Subcutaneous adipose tissue (tissue), 4 donors: Measurements from ENCODE around the gene DNM3. TPM values are rescaled to one million over a fixed set of nuclear protein-coding genes. Genes with fewer than 3 reads are reported as not detected.

Experiments used
- total RNA-seq, 4 donors: library from RNA; depleted of rRNA; stranded (reverse); fragments of >200 nt; gene quantifications; one replicate each; pipeline ENCODE4 v1.1.0, GENCODE V29; 2016
- TF ChIP-seq, protein P1 (sequence below): fragments of 450-650 bp; IDR thresholded peaks from one replicate; pipeline ENCODE4 v1.5.1; 2016; ENCODE audit warnings: low read depth, mild to moderate bottlenecking, control low read depth, antibody characterized with exemption, moderate library complexity

DNM3 gene
- total RNA-seq, 4 donors from 2014 or later: 4.1 to 8.8 (median 7.6) TPM

DNA sequence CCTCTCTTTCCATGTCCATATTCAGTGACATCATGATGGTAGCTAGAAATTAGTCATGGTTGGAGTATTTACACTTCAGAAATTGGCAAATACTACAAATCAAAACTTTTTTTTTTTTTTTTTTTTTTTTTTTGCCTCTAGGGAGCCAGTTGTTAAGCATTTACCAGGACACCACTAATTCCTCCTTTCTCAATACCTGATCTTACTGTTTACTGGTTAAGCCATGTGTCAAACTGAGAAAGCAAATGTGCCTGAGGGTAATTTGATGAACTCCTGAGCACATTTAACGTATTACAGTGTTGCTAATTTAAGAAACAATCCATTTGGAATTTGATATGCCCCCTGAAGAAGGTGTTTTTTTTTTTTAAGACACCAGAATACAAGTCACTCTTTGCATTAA, 94.4 kb downstream of the DNM3 start:
- TF ChIP-seq, protein P1, sequence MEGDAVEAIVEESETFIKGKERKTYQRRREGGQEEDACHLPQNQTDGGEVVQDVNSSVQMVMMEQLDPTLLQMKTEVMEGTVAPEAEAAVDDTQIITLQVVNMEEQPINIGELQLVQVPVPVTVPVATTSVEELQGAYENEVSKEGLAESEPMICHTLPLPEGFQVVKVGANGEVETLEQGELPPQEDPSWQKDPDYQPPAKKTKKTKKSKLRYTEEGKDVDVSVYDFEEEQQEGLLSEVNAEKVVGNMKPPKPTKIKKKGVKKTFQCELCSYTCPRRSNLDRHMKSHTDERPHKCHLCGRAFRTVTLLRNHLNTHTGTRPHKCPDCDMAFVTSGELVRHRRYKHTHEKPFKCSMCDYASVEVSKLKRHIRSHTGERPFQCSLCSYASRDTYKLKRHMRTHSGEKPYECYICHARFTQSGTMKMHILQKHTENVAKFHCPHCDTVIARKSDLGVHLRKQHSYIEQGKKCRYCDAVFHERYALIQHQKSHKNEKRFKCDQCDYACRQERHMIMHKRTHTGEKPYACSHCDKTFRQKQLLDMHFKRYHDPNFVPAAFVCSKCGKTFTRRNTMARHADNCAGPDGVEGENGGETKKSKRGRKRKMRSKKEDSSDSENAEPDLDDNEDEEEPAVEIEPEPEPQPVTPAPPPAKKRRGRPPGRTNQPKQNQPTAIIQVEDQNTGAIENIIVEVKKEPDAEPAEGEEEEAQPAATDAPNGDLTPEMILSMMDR: no peak

DNA sequence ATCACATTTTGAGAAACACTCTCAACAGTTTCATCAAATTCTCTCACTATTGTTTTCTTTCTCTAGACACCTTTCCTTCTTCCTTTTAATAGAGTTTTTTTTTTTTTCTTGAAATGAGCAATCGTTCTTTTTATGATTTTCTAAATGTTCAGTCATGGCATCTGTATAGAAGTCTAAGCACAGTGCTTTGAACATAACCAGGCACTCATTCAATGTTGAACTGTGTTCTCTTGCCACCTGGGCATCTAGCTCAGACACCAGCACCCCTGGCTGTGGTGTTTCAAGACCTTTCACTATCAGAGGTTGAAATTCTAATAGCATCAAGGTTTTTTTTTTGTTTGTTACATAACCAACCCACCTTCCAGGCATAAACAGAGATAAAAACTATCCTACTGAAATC, 96.6 kb downstream of the DNM3 start:
- TF ChIP-seq, protein P1: no peak

DNA sequence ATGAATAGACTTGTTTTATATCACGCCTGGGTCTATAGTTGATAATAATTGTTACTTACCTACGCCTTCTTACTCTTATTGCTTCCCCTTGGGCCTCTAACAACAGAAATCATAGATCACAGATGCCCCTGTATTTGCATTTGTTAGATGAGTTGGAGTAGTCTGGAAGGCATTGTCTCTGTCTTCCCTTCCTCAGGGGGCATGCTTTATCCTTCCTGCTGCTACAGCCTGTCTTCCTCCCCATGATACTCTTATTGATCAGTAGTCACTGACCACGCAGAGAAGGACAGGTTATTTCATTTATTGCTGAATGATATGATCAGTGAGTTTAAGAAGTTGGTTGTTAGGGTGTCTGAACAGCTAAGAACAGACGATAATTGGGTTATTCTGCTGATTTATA, 98.4 kb downstream of the DNM3 start:
- TF ChIP-seq, protein P1: no peak

DNA sequence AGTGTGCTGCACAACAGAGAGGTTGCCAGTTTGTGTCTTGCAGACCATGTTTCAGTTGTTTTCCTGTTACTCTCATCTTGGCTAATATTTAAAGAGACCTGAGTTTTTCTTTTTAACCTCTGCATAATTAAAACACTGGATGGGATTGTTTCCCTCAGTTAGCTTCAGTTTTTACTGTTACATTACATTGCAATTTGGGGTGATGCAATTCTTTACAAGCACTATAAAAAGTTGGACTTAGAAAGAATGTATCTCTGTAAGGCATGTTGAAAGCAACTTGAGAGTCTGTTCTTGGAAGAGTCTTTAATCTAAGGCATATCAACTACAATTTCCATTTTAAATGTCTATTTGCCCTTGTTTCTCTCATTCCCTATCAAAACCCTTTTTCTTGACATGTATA, 99.1 kb downstream of the DNM3 start:
- TF ChIP-seq, protein P1: no peak

DNA sequence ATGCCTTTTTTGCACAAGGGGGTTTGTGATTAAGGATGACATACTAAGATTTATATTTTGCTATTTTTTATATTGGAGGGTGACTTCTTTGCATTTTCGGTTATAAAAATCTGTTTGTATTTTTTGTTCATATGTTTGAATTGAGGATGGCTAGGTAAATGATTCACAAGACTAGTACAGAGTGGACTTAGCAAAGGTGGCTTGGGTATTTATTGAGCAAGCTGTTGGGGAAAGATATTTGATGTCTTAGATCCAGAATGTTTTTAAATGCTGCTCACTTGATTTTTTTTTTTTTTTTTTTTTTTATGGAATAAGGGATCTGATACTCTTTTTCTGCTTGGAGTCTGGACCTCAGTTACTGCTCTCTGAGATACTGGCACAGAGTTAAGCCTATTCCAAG, 100.6 kb downstream of the DNM3 start:
- TF ChIP-seq, protein P1: no peak

DNA sequence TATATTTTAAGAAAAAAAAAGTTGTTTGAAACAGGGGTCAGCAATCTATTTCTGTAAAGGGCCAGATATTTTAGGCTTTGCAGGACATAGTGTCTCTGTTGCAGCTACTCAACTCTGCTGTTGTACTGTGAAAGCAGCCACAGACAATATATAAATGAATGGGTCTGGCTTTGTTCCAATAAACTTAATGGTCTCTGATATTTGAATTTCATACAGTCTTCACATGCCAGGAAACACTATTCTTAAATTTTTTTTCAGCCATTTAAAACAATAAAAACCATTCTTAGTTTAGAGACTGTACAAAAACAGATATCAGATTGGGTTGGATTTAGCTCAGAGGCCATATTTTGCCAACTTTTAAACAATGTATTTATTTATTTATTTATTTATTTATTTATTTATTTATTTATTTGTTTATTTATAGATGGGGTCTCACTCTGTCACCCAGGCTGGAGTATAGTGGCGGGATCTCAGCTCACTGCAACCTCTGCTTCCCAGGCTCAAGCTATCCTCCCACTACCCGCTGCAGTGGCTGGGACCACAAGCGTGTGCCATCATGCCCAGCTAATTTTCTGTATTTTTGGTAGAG, 102.8 kb downstream of the DNM3 start:
- TF ChIP-seq, protein P1: no peak

DNA sequence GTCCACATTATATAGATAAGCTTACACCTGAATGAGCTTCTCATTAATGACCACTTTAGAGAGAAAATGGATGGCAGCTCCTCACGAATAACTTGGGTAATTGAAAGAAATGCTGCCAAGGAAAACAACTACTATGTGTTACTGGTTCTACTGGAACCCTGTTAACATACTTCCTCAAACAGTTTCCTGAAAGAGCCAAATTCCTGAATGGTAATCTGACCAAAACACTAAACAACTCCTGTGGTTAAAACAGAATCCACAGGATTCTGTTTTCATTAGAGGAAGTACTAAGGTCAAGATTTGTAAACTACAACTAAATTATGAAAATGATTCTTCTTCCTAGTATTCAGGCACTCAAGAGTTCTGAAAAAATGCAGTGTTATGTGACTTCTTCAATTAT, 107.2 kb downstream of the DNM3 start:
- TF ChIP-seq, protein P1: no peak
